MCF 10A (cell line): ENCODE data around the gene FOXP3. TPM values are rescaled to one million over a fixed set of nuclear protein-coding genes. Genes with fewer than 3 reads are reported as not detected.

ENCODE experiments used
- BruUV-seq: library from RNA; stranded (reverse); fragments of 400-500 nt; replicated peaks from 2 replicates; lab custom pipeline; 2021; lab: Mats Ljungman, UMichigan
- CTCF ChIA-PET: fragments of 300-600 bp; sonication (Branson Sonifier 250); formaldehyde crosslinking; extraction: SDS; loops from one replicate; lab custom pipeline; 2021; ENCODE audit warnings: antibody characterized with exemption, inconsistent platforms; lab: Yijun Ruan, JAX
- POLR2A ChIA-PET: fragments of 300-600, 350-650 bp; sonication (Branson Sonifier 250); formaldehyde crosslinking; extraction: SDS; loops from one replicate; lab custom pipeline; 2020; ENCODE audit warnings: antibody characterized with exemption, inconsistent platforms; lab: Yijun Ruan, JAX
- DNase-seq: peaks from one replicate; pipeline ENCODE4 v3.0.0-alpha.2; 2018; ENCODE audit not compliant: unreplicated experiment
- H3K27ac Mint-ChIP-seq: one replicate; pipeline ENCODE4 v1.8.0; 2022; ENCODE audit warnings: mild to moderate bottlenecking, low read depth, mixed read lengths; ENCODE audit not compliant: unreplicated experiment
- H3K27me3 Mint-ChIP-seq: one replicate; pipeline ENCODE4 v1.8.0; 2022; ENCODE audit warnings: mixed read lengths; ENCODE audit not compliant: insufficient read depth, unreplicated experiment
- H3K36me3 Mint-ChIP-seq: one replicate; pipeline ENCODE4 v1.8.0; 2022; ENCODE audit warnings: mild to moderate bottlenecking, moderate library complexity, mixed read lengths; ENCODE audit not compliant: insufficient read depth, unreplicated experiment
- H3K4me1 Mint-ChIP-seq: one replicate; pipeline ENCODE4 v1.8.0; 2022; ENCODE audit warnings: mixed read lengths; ENCODE audit not compliant: insufficient read depth, unreplicated experiment
- H3K4me3 Mint-ChIP-seq: one replicate; pipeline ENCODE4 v1.8.0; 2022; ENCODE audit warnings: mild to moderate bottlenecking, moderate library complexity, mixed read lengths; ENCODE audit not compliant: unreplicated experiment
- H3K9me3 Mint-ChIP-seq: one replicate; pipeline ENCODE4 v1.8.0; 2022; ENCODE audit warnings: mixed read lengths; ENCODE audit not compliant: unreplicated experiment
- intact Hi-C: fragments of 100-400 bp; cut with micrococcal nuclease; formaldehyde crosslinking; loops from 2 replicates; pipeline ENCODE4 v1.14.1; 2022
- total RNA-seq: library from RNA; stranded (reverse); gene quantifications from 2 replicates; pipeline ENCODE4 v1.2.3, GENCODE V29; 2022
- TF ChIP-seq, protein P1 (sequence below): fragments of 200-600 bp; IDR thresholded peaks from one replicate; pipeline ENCODE4 v1.8.0; 2022; ENCODE audit warnings: antibody characterized with exemption, mild to moderate bottlenecking; ENCODE audit not compliant: unreplicated experiment

FOXP3 gene
- total RNA-seq, 1 experiment from 2014 or later = 0.26 TPM

DNA sequence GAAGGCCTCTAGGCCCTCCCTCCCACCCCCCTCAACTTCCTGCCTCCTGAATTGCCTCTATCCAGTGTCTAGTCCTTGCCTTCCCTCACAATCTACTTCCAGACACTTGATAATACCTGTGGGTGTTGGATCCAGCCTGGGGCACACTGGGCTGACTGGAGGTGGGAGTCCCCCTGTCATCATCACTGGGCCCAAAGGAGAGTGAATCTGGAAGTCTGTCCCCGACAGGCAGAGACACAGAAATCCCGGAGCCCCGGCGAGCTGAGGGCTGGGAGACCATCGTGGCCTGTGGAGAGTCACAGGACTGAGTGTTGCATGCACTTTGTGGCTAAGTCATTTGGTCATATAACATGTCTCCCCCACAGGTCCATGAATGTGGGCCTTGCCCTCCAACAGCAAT lies 56.1 kb downstream of the FOXP3 start:
- Mint-ChIP-seq H3K4me1 (no peaks in the 10 kb centered on the region), H3K27me3 (no peaks in the 10 kb centered on the region), H3K27ac (no peak overlapping the region), H3K9me3 (peaks cover 9% of the 10 kb centered on the region), H3K4me3 (no peak overlapping the region), H3K36me3 (no peaks in the 10 kb centered on the region)
- TF ChIP-seq, protein P1, sequence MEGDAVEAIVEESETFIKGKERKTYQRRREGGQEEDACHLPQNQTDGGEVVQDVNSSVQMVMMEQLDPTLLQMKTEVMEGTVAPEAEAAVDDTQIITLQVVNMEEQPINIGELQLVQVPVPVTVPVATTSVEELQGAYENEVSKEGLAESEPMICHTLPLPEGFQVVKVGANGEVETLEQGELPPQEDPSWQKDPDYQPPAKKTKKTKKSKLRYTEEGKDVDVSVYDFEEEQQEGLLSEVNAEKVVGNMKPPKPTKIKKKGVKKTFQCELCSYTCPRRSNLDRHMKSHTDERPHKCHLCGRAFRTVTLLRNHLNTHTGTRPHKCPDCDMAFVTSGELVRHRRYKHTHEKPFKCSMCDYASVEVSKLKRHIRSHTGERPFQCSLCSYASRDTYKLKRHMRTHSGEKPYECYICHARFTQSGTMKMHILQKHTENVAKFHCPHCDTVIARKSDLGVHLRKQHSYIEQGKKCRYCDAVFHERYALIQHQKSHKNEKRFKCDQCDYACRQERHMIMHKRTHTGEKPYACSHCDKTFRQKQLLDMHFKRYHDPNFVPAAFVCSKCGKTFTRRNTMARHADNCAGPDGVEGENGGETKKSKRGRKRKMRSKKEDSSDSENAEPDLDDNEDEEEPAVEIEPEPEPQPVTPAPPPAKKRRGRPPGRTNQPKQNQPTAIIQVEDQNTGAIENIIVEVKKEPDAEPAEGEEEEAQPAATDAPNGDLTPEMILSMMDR = no peak
- intact Hi-C loops = no loop called here
- POLR2A ChIA-PET = interaction anchor here (0.9 kb wide), 1 partner anchor 9 kb away, joined by 3 read pairs; no protein-coding TSS in a partner anchor
- CTCF ChIA-PET = interaction anchor here (1.1 to 1.8 kb wide), 2 partner anchors 16 to 20 kb away, joined by 4 to 6 read pairs; no protein-coding TSS in a partner anchor
- no TSS peak for BruUV-seq
- no peak for DNase-seq

- TF ChIP-seq, protein P1 = no peak
- Mint-ChIP-seq H3K9me3 (no peaks in the 10 kb centered on the region), H3K27me3 (no peaks in the 10 kb centered on the region), H3K4me3 (no peak overlapping the region), H3K27ac (no peak overlapping the region), H3K4me1 (no peaks in the 10 kb centered on the region), H3K36me3 (no peaks in the 10 kb centered on the region)
- ChIA-PET POLR2A (no interaction called here), CTCF (no interaction called here)
- intact Hi-C loops = no loop called here
- DNase-seq = no peak
- BruUV-seq = no TSS peak
Measured at GRCh38 chrX:49206543-49206942, 58.0 kb downstream of the FOXP3 start.

- TF ChIP-seq, protein P1 = no peak
- H3K9me3 Mint-ChIP-seq = no peaks in the 10 kb centered on the region
Measured at GRCh38 chrX:49205443-49205842, 59.1 kb downstream of the FOXP3 start.

DNA sequence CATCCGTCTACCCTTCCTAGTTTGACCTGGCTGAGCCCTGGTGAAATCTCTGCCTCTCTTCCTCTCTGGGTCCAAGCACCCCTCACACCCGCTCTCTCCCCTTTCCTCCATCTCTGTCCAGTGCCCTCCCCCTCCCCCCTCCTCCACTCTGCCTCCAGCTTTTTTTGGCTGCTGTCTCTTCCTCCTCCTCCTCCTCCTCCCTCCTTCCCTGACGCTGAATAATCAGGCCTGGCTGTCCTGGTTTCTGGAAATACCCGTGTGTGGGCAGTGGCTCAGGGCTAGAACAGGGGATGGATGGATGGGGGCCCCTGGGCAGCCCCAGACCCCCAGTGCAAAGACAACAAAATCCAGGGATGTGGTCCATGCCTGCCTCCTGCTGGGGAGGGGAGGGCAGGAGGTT lies 59.8 kb downstream of the FOXP3 start:
- Mint-ChIP-seq H3K4me1 (no peaks in the 10 kb centered on the region), H3K9me3 (no peaks in the 10 kb centered on the region), H3K4me3 (no peak overlapping the region), H3K27me3 (no peaks in the 10 kb centered on the region), H3K36me3 (no peaks in the 10 kb centered on the region), H3K27ac (no peak overlapping the region)
- no peak for DNase-seq
- intact Hi-C loops = no loop called here
- BruUV-seq = no TSS peak
- ChIA-PET POLR2A (interaction anchor here (0.7 kb wide), 1 partner anchor 44 kb away, joined by 5 read pairs; no protein-coding TSS in a partner anchor), CTCF (no interaction called here)
- TF ChIP-seq, protein P1 = no peak

More at GRCh38 chrX:49205443-49205842, 59.1 kb downstream of the FOXP3 start:
- ChIA-PET CTCF (interaction anchor here (0.7 kb wide), 1 partner anchor 24 kb away, joined by 3 read pairs; no protein-coding TSS in a partner anchor), POLR2A (interaction anchor here (0.7 kb wide), 1 partner anchor 43 kb away, joined by 5 read pairs; no protein-coding TSS in a partner anchor)
- BruUV-seq = no TSS peak
- H3K36me3 Mint-ChIP-seq = no peaks in the 10 kb centered on the region
- H3K27ac Mint-ChIP-seq = no peak overlapping the region
- no peaks in the 10 kb centered on the region for H3K4me1 Mint-ChIP-seq
- no peak for DNase-seq
- no peak overlapping the region for H3K4me3 Mint-ChIP-seq
- intact Hi-C loops = no loop called here
- H3K27me3 Mint-ChIP-seq = no peaks in the 10 kb centered on the region
